Measurements from ENCODE around the gene RGS7BP.
"Not testable (repeated sequence)": the region's sequence is repeated elsewhere in the genome, so short reads cannot be mapped to it uniquely, and the experiment has no call there.

RGS7BP gene

DNA sequence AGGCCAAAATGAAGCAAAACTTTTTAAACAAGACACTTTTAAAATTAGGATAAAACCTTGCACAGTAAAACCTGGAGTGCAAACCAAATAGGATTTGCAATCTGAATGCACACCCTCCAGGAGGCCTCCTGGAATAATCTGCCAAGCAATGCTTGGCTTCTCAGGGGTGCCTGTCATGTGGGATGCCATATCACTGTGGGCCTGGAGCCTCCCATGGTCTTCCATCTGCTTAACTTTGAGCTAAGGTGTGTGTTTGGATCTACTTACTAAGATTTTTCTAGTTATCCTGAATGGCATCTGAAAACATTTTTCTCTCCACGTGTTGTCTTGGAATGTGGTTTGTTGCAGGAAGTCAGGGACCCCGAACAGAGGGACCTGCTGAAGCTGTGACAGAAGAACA, 52.1 kb downstream of the RGS7BP start:
- DNase-seq, result no peak

DNA sequence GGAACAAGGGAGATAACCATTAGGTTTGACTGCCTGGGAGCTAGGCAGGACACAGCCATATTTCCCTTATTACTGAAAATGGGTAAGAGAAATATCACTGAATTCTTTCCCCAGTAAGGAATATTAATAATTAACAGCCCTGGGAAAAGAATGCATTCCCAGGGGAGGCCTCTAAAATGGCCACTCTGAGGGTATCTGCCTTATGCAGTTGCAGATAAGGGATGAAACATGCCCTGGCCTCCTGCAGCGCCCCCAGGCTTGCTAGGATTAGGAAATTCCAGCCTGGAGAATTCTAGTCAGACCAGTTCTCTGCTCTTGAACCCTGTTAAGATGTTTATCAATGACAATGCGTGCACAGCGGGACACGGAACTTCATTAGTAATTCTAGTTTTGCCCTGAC, 52.8 kb downstream of the RGS7BP start:
- DNase-seq, result not testable (repeated sequence)

GRCh38 chr5:64566310-64566916, 60.6 kb downstream of the RGS7BP start:
- DNase-seq, result peak in 1 of 58 donors; percentile 7

- no peak for DNase-seq
These were observed 64.0 kb downstream of the RGS7BP start for GRCh38 chr5:64569858-64570257.

GRCh38 chr5:64570395-64570996, 64.7 kb downstream of the RGS7BP start:
- DNase-seq, result no peak

- DNase-seq, result peak in 1 of 58 donors; percentile 14
These were observed 69.7 kb downstream of the RGS7BP start for GRCh38 chr5:64575561-64575960.

DNA sequence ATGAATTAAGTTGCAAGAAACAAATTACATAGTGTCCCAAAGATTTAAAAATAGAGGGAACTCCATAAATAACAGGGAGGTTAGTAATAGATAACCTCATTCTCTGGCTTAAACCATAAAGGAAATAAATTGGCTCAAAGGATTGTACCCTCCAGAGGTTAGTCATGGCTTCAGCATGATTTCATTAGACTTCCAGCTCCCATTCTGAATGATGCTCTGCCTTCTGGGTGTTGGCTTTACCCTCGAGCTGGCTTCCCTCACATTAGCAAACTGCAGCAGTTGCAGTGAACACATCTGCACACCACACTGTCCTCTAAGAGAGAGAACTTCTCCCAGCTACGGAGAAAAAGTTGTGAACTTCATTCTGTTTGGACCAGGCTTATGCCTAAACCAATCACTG, 70.4 kb downstream of the RGS7BP start:
- DNase-seq, result no peak

- no peak for DNase-seq
These were observed 79.8 kb downstream of the RGS7BP start for GRCh38 chr5:64585646-64586045.

DNA sequence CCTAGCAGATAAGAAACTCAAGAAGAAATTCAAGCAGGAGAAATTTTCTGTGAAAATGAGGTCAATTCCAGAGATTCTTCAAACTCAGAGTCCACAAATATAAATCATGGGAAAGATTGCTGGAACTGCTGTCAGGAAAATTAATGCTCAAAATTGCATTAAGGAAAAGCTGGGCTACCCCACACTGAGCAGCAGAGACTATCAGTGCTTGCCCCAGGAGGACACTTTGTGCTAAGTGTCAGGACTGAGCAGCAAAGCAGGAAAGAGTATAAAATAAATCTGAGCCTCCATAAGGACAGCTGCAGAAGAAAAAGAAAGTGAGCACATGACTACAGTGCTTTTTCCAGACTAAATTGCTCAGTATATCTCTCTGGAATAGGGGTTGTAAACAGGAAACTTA, 81.6 kb downstream of the RGS7BP start:
- no peak for DNase-seq

GRCh38 chr5:64592730-64593341, 87.0 kb downstream of the RGS7BP start:
- no peak for DNase-seq

DNA sequence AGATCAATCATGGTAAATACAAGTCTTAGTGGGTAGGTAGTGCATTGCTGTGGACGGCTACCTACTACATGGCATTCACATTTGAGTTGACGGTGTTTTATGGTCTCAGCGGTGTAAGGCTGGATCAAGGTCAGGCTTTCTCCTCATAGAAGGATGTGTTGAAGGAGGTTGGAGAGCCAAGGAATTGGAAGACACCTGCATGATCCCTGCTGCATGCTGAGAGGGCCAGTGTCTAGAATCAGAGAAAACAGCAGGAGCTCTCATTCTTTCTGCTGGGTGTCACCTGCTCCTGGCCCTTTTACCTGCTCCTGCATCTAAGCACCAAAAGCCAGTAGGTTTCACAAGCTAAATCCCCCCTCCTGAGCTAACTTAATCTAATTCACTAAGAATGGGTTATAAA, 88.2 kb downstream of the RGS7BP start:
- DNase-seq, result no peak

- peak in 2 of 58 donors; percentile 34 to 48 for DNase-seq
These were observed 88.8 kb downstream of the RGS7BP start for GRCh38 chr5:64594601-64595000.

GRCh38 chr5:64595031-64595855, 89.4 kb downstream of the RGS7BP start:
- peak in 24 of 58 donors; percentile 4 to 86 (median 22) for DNase-seq

GRCh38 chr5:64599226-64599625, 93.4 kb downstream of the RGS7BP start:
- DNase-seq, result peak in 21 of 58 donors; percentile 1 to 68 (median 23)

DNA sequence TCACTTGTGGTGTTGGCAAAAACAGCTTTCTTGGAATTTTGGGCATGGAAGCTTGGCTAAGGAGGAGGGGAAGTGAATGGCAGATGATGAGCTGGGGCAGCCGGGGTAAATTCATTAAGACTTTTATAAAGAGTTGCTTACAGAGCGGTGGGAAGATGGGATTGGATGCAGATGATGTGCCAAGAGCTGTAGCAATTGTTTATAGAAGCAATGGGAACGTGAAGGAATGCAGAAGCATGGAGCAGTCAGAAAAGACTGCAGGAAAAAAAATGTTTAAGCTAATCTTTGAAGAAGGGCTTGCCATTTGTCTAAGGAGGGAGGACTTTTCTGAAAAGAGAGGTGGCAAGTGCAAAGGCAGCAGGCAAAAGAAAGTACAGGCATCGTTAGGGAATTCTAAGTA, 97.9 kb downstream of the RGS7BP start:
- no peak for DNase-seq

DNA sequence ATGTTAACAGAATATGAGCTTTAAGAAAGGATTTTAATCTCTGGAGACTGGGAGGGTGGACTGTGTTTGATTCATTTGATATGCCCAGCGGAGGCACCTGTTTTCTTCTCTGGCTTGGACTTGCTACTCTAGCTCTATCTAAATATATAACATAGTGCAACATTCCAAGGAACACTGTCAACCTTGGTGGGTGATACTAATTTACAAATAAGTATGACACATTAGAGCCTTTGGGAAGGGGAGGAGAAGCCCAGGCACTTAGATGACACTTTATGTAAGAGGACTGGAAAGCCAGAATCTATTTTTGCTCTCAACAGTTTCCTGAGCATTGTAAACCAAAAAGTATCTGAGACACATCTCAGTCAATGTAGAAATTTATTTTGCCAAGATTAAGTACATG, 101.1 kb downstream of the RGS7BP start:
- DNase-seq, result no peak

GRCh38 chr5:64612344-64612961, 106.6 kb downstream of the RGS7BP start:
- DNase-seq, result peak in 14 of 58 donors; percentile 2 to 63 (median 17)

DNA sequence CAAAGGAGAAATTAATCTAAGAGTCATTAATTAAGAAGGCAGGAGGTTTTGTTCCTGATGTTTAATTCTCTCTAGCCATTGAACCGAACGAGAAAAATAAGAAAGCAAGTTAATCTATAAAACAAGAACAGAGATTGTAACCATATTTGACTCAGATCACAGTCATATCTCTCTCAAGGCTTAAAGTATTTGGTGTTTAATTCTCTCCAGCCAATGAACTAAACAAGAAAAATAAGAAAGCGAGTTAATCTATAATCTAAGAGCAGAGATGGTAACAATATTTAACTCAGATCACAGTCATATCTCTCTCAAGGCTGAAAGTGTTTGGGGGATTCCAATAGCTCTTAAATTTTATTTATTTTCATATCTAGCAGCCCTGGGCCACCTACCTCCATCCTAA, 110.1 kb downstream of the RGS7BP start:
- no peak for DNase-seq

GRCh38 chr5:64619609-64620008, 113.8 kb downstream of the RGS7BP start:
- no peak for DNase-seq

- DNase-seq, result no peak
These were observed 117.2 kb downstream of the RGS7BP start for GRCh38 chr5:64622991-64623390.

- DNase-seq, result no peak
These were observed 119.9 kb downstream of the RGS7BP start for GRCh38 chr5:64625678-64626077.

DNA sequence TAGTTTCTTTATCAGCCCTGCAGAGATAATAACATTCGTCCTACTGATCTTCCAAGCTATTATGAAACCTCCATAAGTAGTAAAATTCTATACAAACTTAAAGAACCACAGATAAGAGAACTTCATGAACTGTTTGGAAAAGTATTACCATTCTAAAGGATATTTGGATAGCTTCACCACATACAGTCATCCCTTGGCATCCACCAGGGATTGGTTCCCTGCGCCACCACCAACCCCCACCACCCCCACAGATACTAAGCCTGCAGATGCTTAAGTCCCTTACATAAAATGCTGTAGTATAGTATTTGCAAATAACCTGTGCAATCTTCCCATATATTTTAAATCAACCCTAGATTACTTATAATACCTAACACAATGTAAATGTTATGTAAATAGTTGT, 123.1 kb downstream of the RGS7BP start:
- peak in 8 of 58 donors; percentile 2 to 31 (median 17) for DNase-seq
